H1 (cell line): ENCODE results near the gene ALG6. TPM values are rescaled to one million over a fixed set of nuclear protein-coding genes. Genes with fewer than 3 reads are reported as not detected.

Experiments used
- CHD7 ChIP-seq: fragments of 300-600 bp; sonication (generic); IDR thresholded peaks from 2 replicates; pipeline ENCODE4 v1.7.1; 2012; ENCODE audit warnings: low read length, moderate library complexity, mild to moderate bottlenecking, inconsistent platforms; ENCODE audit not compliant: insufficient replicate concordance
- CTCF ChIP-seq, 3 experiments: IDR thresholded peaks; 1 replicate in 2 of 3; 2 replicates in 1 of 3; pipeline versions ENCODE4 v1.5.1 to v1.6.1; 2011; ENCODE audit warnings: low read length in 3 of 3, mild to moderate bottlenecking in 3 of 3, inconsistent platforms in 2 of 3, low read depth in 1 of 3, moderate library complexity in 1 of 3; ENCODE audit not compliant: insufficient read depth in 1 of 3; ENCODE audit errors: control extremely low read depth in 1 of 3
- EGR1 ChIP-seq: IDR thresholded peaks from 2 replicates; pipeline ENCODE4 v1.6.1; 2011; ENCODE audit warnings: low read depth, low read length, borderline replicate concordance
- PHF8 ChIP-seq: fragments of 200-600 bp; sonication (generic); conservative IDR thresholded peaks from 2 replicates; pipeline ENCODE4 v1.7.1; 2012; ENCODE audit warnings: low read depth, mild to moderate bottlenecking, inconsistent platforms, low read length, moderate library complexity
- RBBP5 ChIP-seq: IDR thresholded peaks from 2 replicates; pipeline ENCODE4 v1.7.1; 2012; ENCODE audit warnings: low read depth, mild to moderate bottlenecking, inconsistent platforms, low read length, moderate library complexity, borderline replicate concordance
- TBP ChIP-seq: IDR thresholded peaks from 2 replicates; pipeline ENCODE4 v1.6.1; 2011; ENCODE audit warnings: low read depth, low read length, improper control_type of control experiment
- polyA plus RNA-seq, 7 experiments: library from polyadenylated mRNA; depleted of rRNA in 3 of 7; stranded (reverse) in 5 of 7; unstranded in 2 of 7; fragments of >200 nt in 5 of 7; fragments of 200-250 nt in 2 of 7; gene quantifications; 1 replicate in 5 of 7; 2 replicates in 1 of 7; 4 replicates in 1 of 7; pipeline versions ENCODE4 v1.2.1 to v1.2.3, GENCODE V29; 2011 to 2013; ENCODE audit warnings: missing spikeins in 2 of 7, mixed read lengths in 2 of 7
- total RNA-seq: library from RNA; stranded (reverse); fragmentation: NEBNext Ultra II Directional; extraction: Animal tissue kit (Norgen Biotek cat#: 25700); gene quantifications from 2 replicates; pipeline ENCODE4 v1.2.1, GENCODE V29; 2021
- TF ChIP-seq, protein P1 (sequence below): IDR thresholded peaks from 2 replicates; pipeline ENCODE4 v1.6.1; 2012; ENCODE audit warnings: low read length, inconsistent platforms

The ALG6 gene
- total and polyA plus RNA-seq, 2 of the 8 experiments (the other 6 are each of a cell fraction or from before 2014, with no cell fraction given) = 17.8 to 26.8 TPM

GRCh38 chr1:63405987-63406386 is 38.6 kb downstream of the ALG6 start (continued):
- TF ChIP-seq CHD7 (no peak), PHF8 (no peak), TBP (no peak), CTCF (IDR thresholded peaks at IDR 0.05; ENCODE audit: control extremely low read depth in 1 of 3, insufficient read depth in 1 of 3, low read depth in 1 of 3, low read length in 3 of 3) (no peak), RBBP5 (no peak), EGR1 (no peak)
- TF ChIP-seq, protein P1, sequence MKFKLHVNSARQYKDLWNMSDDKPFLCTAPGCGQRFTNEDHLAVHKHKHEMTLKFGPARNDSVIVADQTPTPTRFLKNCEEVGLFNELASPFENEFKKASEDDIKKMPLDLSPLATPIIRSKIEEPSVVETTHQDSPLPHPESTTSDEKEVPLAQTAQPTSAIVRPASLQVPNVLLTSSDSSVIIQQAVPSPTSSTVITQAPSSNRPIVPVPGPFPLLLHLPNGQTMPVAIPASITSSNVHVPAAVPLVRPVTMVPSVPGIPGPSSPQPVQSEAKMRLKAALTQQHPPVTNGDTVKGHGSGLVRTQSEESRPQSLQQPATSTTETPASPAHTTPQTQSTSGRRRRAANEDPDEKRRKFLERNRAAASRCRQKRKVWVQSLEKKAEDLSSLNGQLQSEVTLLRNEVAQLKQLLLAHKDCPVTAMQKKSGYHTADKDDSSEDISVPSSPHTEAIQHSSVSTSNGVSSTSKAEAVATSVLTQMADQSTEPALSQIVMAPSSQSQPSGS = no peak
